Transverse colon (tissue), 4 donors: ENCODE data around the gene ZMIZ2.

Experiments used
- CTCF ChIP-seq, 5 experiments: fragments of 200-600 bp in 3 of 5; fragments of 450-650 bp in 2 of 5; sonication (generic) in 3 of 5; IDR thresholded peaks; 1 replicate in 2 of 5; 2 replicates in 3 of 5; pipeline ENCODE4 v1.5.1; 2016 to 2017; ENCODE audit warnings: antibody characterized with exemption in 5 of 5, inconsistent platforms in 3 of 5, mild to moderate bottlenecking in 2 of 5, moderate library complexity in 1 of 5
- EP300 ChIP-seq: sonication (generic); formaldehyde crosslinking; IDR thresholded peaks from one replicate; pipeline ENCODE4 v1.6.1; 2017; ENCODE audit warnings: antibody characterized with exemption, low read depth
- POLR2A ChIP-seq: fragments of 450-650 bp; IDR thresholded peaks from one replicate; pipeline ENCODE4 v1.6.1; 2016; ENCODE audit warnings: antibody characterized with exemption, mild to moderate bottlenecking, moderate library complexity
- POLR2AphosphoS5 ChIP-seq, 3 donors: sonication (generic); formaldehyde crosslinking; IDR thresholded peaks; one replicate each; pipeline ENCODE4 v1.6.1; 2016; ENCODE audit warnings: antibody characterized with exemption in 3 of 3

GRCh38 chr7:44738051-44738723, 10.5 kb upstream of the ZMIZ2 start:
- no peak for TF ChIP-seq CTCF (IDR thresholded peaks at IDR 0.05)
- no peak for TF ChIP-seq POLR2A
- TF ChIP-seq EP300 = no peak
- no peak for TF ChIP-seq POLR2AphosphoS5 (IDR thresholded peaks at IDR 0.05)
